ENCODE results near the gene LINC01488. TPM values are rescaled to one million over a fixed set of nuclear protein-coding genes. Genes with fewer than 3 reads are reported as not detected.
A peak's percentile ranks its signal among the peaks of the same experiment; 100 is the strongest.

Gene LINC01488
- total RNA-seq, 1 donor from 2014 or later: not detected

DNA sequence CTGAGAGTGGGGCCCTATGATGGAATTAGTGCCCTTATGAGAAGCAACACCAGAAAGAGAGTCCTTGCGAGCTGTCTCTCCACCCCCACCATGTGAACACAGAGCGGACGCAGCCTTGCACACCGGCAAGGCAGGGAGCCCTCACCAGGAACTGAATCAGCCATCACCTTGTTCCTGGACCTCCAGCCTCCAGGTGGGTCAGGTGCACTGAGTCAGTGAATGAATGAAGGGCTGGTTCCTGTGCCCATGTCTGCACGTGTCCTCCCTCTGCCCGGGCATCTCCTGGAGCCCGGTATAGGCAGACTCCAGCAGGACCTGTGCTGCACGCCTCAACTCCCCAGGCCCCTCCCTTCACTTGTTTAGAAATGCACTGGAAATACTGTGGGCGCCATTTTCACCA lies 54.9 kb downstream of the LINC01488 start:
- Mint-ChIP-seq H3K4me1 (ENCODE audit: low read depth, unreplicated experiment) (no peaks in the 10 kb centered on the region), H3K27ac (ENCODE audit: unreplicated experiment) (no peak overlapping the region), H3K27me3 (ENCODE audit: low read depth, unreplicated experiment) (peaks cover 48% of the 10 kb centered on the region), H3K36me3 (ENCODE audit: low read depth, unreplicated experiment) (peaks cover 5% of the 10 kb centered on the region), H3K9me3 (ENCODE audit: unreplicated experiment) (peaks cover 4% of the 10 kb centered on the region), H3K4me3 (ENCODE audit: unreplicated experiment) (no peak overlapping the region)
- Histone ChIP-seq H2AFZ (ENCODE audit: low read depth, low read length) (no peak overlapping the region), H3K9me3 (ENCODE audit: insufficient read depth, low read depth, low read length) (no peaks in the 10 kb centered on the region), H3K27me3 (ENCODE audit: insufficient read depth, low read length) (no peaks in the 10 kb centered on the region), H3K27ac (ENCODE audit: low read depth, low read length) (no peak overlapping the region), H3K36me3 (ENCODE audit: insufficient read depth, low read length) (no peaks in the 10 kb centered on the region), H3K4me2 (ENCODE audit: low read length) (no peak overlapping the region), H3K4me1 (ENCODE audit: insufficient read depth, low read length) (peaks cover 4% of the 10 kb centered on the region), H3K9ac (ENCODE audit: low read length) (no peak overlapping the region), H3K79me2 (ENCODE audit: insufficient read depth, low read length) (no peaks in the 10 kb centered on the region), H4K20me1 (ENCODE audit: insufficient read depth, low read length) (no peaks in the 10 kb centered on the region), H3K4me3 (ENCODE audit: insufficient read depth, low read depth, low read length) (no peak overlapping the region)
- DNase-seq (ENCODE audit: low read depth) (no peak), FAIRE-seq (no peak)
- TF ChIP-seq EZH2 (IDR thresholded peaks at IDR 0.05; ENCODE audit: insufficient read depth, low read length): no peak
- TF ChIP-seq, protein P1, sequence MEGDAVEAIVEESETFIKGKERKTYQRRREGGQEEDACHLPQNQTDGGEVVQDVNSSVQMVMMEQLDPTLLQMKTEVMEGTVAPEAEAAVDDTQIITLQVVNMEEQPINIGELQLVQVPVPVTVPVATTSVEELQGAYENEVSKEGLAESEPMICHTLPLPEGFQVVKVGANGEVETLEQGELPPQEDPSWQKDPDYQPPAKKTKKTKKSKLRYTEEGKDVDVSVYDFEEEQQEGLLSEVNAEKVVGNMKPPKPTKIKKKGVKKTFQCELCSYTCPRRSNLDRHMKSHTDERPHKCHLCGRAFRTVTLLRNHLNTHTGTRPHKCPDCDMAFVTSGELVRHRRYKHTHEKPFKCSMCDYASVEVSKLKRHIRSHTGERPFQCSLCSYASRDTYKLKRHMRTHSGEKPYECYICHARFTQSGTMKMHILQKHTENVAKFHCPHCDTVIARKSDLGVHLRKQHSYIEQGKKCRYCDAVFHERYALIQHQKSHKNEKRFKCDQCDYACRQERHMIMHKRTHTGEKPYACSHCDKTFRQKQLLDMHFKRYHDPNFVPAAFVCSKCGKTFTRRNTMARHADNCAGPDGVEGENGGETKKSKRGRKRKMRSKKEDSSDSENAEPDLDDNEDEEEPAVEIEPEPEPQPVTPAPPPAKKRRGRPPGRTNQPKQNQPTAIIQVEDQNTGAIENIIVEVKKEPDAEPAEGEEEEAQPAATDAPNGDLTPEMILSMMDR (IDR thresholded peaks at IDR 0.05; ENCODE audit: insufficient read depth, low read depth, low read length): no peak

DNA sequence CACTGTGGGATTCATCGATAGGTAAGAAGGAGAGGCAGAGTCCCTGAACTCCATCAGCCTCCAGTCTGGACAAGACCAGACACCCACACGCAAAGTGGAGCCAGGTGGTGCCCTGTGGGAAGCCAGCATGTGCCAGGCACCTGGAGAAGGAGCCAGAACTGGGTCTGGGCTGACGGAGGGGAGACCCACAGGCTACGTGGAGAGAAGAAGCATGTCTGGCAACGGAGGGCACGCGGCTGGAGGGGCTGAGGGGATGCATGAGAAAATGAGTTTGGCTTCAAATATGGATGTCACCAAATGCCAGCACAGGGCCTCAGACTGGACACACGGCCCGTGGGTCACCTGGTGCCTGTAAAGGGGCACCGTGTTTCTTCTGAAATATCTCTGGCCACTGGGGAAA lies 55.7 kb downstream of the LINC01488 start:
- Mint-ChIP-seq H3K9me3 (ENCODE audit: unreplicated experiment) (peaks cover 4% of the 10 kb centered on the region), H3K27ac (ENCODE audit: unreplicated experiment) (peak overlapping the region; percentile 50), H3K4me3 (ENCODE audit: unreplicated experiment) (no peak overlapping the region), H3K27me3 (ENCODE audit: low read depth, unreplicated experiment) (peaks cover 42% of the 10 kb centered on the region), H3K4me1 (ENCODE audit: low read depth, unreplicated experiment) (peaks cover 6% of the 10 kb centered on the region), H3K36me3 (ENCODE audit: low read depth, unreplicated experiment) (peaks cover 5% of the 10 kb centered on the region)
- Histone ChIP-seq H3K9ac (ENCODE audit: low read length) (no peak overlapping the region), H3K4me1 (ENCODE audit: insufficient read depth, low read length) (peaks cover 9% of the 10 kb centered on the region), H2AFZ (ENCODE audit: low read depth, low read length) (no peak overlapping the region), H3K27me3 (ENCODE audit: insufficient read depth, low read length) (no peaks in the 10 kb centered on the region), H3K9me3 (ENCODE audit: insufficient read depth, low read depth, low read length) (no peaks in the 10 kb centered on the region), H4K20me1 (ENCODE audit: insufficient read depth, low read length) (no peaks in the 10 kb centered on the region), H3K4me2 (ENCODE audit: low read length) (no peak overlapping the region), H3K4me3 (ENCODE audit: insufficient read depth, low read depth, low read length) (no peak overlapping the region), H3K27ac (ENCODE audit: low read depth, low read length) (no peak overlapping the region), H3K79me2 (ENCODE audit: insufficient read depth, low read length) (no peaks in the 10 kb centered on the region), H3K36me3 (ENCODE audit: insufficient read depth, low read length) (no peaks in the 10 kb centered on the region)
- no peak for TF ChIP-seq EZH2 (IDR thresholded peaks at IDR 0.05; ENCODE audit: insufficient read depth, low read length)
- TF ChIP-seq, protein P1 (IDR thresholded peaks at IDR 0.05; ENCODE audit: insufficient read depth, low read depth, low read length): no peak
- no peak for DNase-seq (ENCODE audit: low read depth)
- FAIRE-seq: no peak

DNA sequence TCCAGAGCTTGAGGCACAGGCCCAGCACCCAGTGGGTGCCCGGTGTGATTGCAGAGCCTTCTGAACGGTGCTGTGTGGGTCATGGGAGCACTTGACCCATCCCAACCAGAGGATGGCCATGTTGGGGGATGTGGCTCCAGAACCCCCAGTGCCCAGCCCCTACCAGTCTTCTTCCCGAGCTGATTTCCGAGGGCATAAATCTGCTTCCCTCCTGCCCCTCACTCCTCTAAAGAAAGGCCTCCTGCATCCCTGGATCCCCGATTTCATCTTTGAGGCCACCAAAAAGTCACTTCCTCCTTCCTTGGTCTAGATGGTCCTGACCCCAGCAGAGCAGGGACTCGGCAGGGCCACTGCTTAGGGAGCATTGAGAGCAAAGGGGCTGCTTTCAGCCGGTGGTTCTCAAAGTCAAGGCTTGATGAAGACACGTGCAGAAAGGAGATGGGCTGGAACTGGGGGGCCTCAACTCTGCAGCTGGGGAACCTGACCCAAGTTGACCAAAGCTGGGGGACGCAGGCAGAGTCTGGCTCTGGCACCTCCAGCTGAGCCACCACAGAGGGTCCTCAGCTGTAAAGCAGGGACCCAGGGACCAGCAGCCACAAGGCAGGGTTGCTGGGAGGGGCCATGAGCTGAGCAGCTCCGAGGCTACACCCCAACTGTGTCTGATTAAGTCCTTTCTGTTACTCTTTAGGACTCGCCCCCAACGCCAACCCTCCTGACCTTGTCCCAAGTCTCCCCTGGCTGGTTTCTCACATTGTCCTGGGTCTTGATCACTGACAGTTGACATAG lies 56.6 kb downstream of the LINC01488 start:
- Mint-ChIP-seq H3K4me1 (ENCODE audit: low read depth, unreplicated experiment) (peaks cover 10% of the 10 kb centered on the region), H3K27me3 (ENCODE audit: low read depth, unreplicated experiment) (peaks cover 41% of the 10 kb centered on the region), H3K36me3 (ENCODE audit: low read depth, unreplicated experiment) (peaks cover 5% of the 10 kb centered on the region), H3K9me3 (ENCODE audit: unreplicated experiment) (peaks cover 8% of the 10 kb centered on the region), H3K4me3 (ENCODE audit: unreplicated experiment) (no peak overlapping the region), H3K27ac (ENCODE audit: unreplicated experiment) (no peak overlapping the region)
- no peak overlapping the region for H3K9ac ChIP-seq (ENCODE audit: low read length)
- no peaks in the 10 kb centered on the region for H3K27me3 ChIP-seq (ENCODE audit: insufficient read depth, low read length)
- H3K36me3 ChIP-seq (ENCODE audit: insufficient read depth, low read length): no peaks in the 10 kb centered on the region
- H3K4me3 ChIP-seq (ENCODE audit: insufficient read depth, low read depth, low read length): no peak overlapping the region
- no peak overlapping the region for H3K4me2 ChIP-seq (ENCODE audit: low read length)
- no peaks in the 10 kb centered on the region for H4K20me1 ChIP-seq (ENCODE audit: insufficient read depth, low read length)
- peaks cover 9% of the 10 kb centered on the region for H3K4me1 ChIP-seq (ENCODE audit: insufficient read depth, low read length)
- no peaks in the 10 kb centered on the region for H3K79me2 ChIP-seq (ENCODE audit: insufficient read depth, low read length)
- DNase-seq (ENCODE audit: low read depth) (no peak), FAIRE-seq (no peak)
- H3K27ac ChIP-seq (ENCODE audit: low read depth, low read length): no peak overlapping the region
- no peaks in the 10 kb centered on the region for H3K9me3 ChIP-seq (ENCODE audit: insufficient read depth, low read depth, low read length)
- no peak overlapping the region for H2AFZ ChIP-seq (ENCODE audit: low read depth, low read length)
- no peak for TF ChIP-seq EZH2 (IDR thresholded peaks at IDR 0.05; ENCODE audit: insufficient read depth, low read length)
- TF ChIP-seq, protein P1 (IDR thresholded peaks at IDR 0.05; ENCODE audit: insufficient read depth, low read depth, low read length): no peak
